C4-2B (cell line): Measurements from ENCODE around the gene PDE2A.

Experiments used
- H3K27ac ChIP-seq: fragments of 450-650 bp; 2 replicates; pipeline ENCODE4 v1.5.1; 2017
- CTCF ChIP-seq: fragments of 450-650 bp; conservative IDR thresholded peaks from 2 replicates; pipeline ENCODE4 v1.5.1; 2017; ENCODE audit warnings: mild to moderate bottlenecking
- ZFX ChIP-seq: fragments of 450-650 bp; IDR thresholded peaks from 2 replicates; pipeline ENCODE4 v1.6.1; 2017

The PDE2A gene

GRCh38 chr11:72703267-72704008 lies 29.2 kb upstream of the PDE2A start:
- H3K27ac ChIP-seq, result no peak overlapping the region
- TF ChIP-seq ZFX (no peak), CTCF (no peak)

GRCh38 chr11:72702577-72703241 lies 28.5 kb upstream of the PDE2A start:
- H3K27ac ChIP-seq, result no peak overlapping the region
- TF ChIP-seq ZFX, result no peak
- TF ChIP-seq CTCF, result no peak

GRCh38 chr11:72702096-72702495 lies 27.9 kb upstream of the PDE2A start:
- no peak overlapping the region for H3K27ac ChIP-seq
- TF ChIP-seq CTCF (no peak), ZFX (no peak)

- no peak for TF ChIP-seq CTCF
- no peak for TF ChIP-seq ZFX
- no peak overlapping the region for H3K27ac ChIP-seq
These were observed 27.2 kb upstream of the PDE2A start for GRCh38 chr11:72701466-72701865.

- H3K27ac ChIP-seq, result no peak overlapping the region
- no peak for TF ChIP-seq CTCF
- TF ChIP-seq ZFX, result no peak
These were observed 25.9 kb upstream of the PDE2A start for GRCh38 chr11:72700146-72700545.

GRCh38 chr11:72697814-72698213 lies 23.6 kb upstream of the PDE2A start:
- no peak overlapping the region for H3K27ac ChIP-seq
- TF ChIP-seq ZFX (no peak), CTCF (no peak)

- no peak for TF ChIP-seq ZFX
- no peak for TF ChIP-seq CTCF
- no peak overlapping the region for H3K27ac ChIP-seq
These were observed 22.9 kb upstream of the PDE2A start for GRCh38 chr11:72696866-72697700.
